ENCODE data around the gene RIMKLA. TPM values are rescaled to one million over a fixed set of nuclear protein-coding genes. Genes with fewer than 3 reads are reported as not detected.

The RIMKLA gene
- total and polyA plus RNA-seq, 2 of the 13 experiments (the other 11 are each of a cell fraction or from before 2014, with no cell fraction given), result 2.5 to 3.8 TPM

DNA sequence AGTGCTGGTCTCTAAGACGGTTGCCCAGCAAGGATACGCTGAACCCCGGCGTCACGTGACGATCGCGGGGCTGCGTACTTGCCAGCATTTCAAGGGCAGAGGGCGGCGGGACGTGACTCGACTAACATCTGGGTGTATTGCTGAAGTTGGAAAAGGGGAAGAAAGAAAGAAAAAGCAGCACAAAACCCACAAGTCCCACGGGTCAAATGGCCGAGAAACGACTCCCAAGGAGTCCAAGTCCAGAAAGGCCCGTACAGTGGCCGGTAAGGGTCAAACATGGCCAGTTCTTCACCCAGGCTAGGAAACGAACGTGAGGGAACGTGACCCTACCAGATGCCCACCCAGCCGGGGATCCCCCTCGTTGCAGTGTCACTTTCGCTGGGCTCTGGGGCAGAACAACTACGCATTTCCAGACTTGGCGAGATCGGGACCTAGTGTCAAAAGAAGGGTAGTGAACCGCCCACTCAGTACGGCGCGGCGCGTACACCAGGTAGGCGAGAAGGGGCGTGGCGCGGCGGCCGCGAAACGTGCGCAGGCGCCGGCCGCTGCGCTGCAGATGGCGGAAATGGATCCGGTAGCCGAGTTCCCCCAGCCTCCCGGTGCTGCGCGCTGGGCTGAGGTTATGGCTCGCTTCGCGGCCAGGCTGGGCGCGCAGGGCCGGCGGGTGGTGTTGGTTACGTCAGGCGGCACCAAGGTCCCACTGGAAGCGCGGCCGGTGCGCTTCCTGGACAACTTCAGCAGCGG, 75.6 kb downstream of the RIMKLA start, which contains the start of the genes PPCS and ZMYND12 (continued):
- peak; percentile 79 for TF ChIP-seq HDAC1 (CRISPR knock-in tag; IDR thresholded peaks at IDR 0.05)
- 0 out of 2 replicates have a peak, but pooled peaks have one; percentile 44 for TF ChIP-seq ZBTB43 (CRISPR knock-in tag; conservative IDR thresholded peaks at IDR 0.05)
- TF ChIP-seq, protein P1, sequence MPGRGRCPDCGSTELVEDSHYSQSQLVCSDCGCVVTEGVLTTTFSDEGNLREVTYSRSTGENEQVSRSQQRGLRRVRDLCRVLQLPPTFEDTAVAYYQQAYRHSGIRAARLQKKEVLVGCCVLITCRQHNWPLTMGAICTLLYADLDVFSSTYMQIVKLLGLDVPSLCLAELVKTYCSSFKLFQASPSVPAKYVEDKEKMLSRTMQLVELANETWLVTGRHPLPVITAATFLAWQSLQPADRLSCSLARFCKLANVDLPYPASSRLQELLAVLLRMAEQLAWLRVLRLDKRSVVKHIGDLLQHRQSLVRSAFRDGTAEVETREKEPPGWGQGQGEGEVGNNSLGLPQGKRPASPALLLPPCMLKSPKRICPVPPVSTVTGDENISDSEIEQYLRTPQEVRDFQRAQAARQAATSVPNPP (CRISPR knock-in tag; IDR thresholded peaks at IDR 0.05), result no peak
- no peak for TF ChIP-seq RFX3 (CRISPR knock-in tag; IDR thresholded peaks at IDR 0.05)
- TF ChIP-seq CREBL2 (CRISPR knock-in tag; IDR thresholded peaks at IDR 0.05; ENCODE audit: borderline replicate concordance), result no peak
- TF ChIP-seq, protein P2, sequence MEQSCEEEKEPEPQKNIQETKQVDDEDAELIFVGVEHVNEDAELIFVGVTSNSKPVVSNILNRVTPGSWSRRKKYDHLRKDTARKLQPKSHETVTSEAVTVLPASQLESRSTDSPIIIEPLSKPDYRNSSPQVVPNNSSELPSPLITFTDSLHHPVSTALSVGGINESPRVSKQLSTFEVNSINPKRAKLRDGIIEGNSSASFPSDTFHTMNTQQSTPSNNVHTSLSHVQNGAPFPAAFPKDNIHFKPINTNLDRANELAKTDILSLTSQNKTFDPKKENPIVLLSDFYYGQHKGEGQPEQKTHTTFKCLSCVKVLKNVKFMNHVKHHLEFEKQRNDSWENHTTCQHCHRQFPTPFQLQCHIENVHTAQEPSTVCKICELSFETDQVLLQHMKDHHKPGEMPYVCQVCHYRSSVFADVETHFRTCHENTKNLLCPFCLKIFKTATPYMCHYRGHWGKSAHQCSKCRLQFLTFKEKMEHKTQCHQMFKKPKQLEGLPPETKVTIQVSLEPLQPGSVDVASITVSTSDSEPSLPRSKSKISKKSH (CRISPR knock-in tag; IDR thresholded peaks at IDR 0.05; ENCODE audit: borderline replicate concordance), result 0 out of 2 replicates have a peak, but pooled peaks have one; percentile 55
- TF ChIP-seq ZNF180 (CRISPR knock-in tag; IDR thresholded peaks at IDR 0.05; ENCODE audit: borderline replicate concordance, low read depth), result no peak
- no peak for TF ChIP-seq SRSF9 (IDR thresholded peaks at IDR 0.05; ENCODE audit: borderline replicate concordance, insufficient read depth, low read depth, low read length, poor library complexity, severe bottlenecking)

Measured in HepG2 (cell line).